GM20000 (cell line): ENCODE results near the gene TBXT.

Experiments used
- DNase-seq: peaks from one replicate; pipeline ENCODE4 v3.0.0; 2012; ENCODE audit warnings: low spot score
- CTCF ChIP-seq: IDR thresholded peaks from 2 replicates; pipeline ENCODE4 v1.5.1; 2012; ENCODE audit warnings: mild to moderate bottlenecking, control low read depth; ENCODE audit errors: extremely low read depth, missing control alignments

The TBXT gene

GRCh38 chr6:166203003-166203640 is 35.5 kb upstream of the TBXT start:
- DNase-seq: no peak
- TF ChIP-seq CTCF: no peak

GRCh38 chr6:166202321-166202733 is 34.7 kb upstream of the TBXT start:
- DNase-seq: peak; percentile 36
- TF ChIP-seq CTCF: no peak

DNA sequence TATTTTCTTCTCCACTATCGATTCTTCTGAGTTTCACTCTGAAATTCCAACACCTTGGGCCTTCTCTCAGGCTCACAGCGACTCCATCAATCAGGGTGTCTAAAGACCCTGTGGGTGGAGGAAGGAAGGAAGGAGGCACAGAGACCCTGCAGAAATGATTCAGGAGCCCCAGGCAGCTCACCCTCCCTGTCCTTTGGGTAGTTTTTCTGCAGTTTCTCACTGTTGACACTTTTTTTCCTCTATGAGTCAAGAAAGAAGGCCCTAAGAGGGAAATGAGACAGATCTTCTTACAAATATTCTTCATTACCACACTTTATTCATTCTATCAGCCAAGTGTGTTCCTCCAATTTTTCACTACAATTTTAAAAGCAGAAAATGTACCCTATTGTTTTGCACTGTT is 34.2 kb upstream of the TBXT start:
- no peak for DNase-seq
- TF ChIP-seq CTCF: no peak

DNA sequence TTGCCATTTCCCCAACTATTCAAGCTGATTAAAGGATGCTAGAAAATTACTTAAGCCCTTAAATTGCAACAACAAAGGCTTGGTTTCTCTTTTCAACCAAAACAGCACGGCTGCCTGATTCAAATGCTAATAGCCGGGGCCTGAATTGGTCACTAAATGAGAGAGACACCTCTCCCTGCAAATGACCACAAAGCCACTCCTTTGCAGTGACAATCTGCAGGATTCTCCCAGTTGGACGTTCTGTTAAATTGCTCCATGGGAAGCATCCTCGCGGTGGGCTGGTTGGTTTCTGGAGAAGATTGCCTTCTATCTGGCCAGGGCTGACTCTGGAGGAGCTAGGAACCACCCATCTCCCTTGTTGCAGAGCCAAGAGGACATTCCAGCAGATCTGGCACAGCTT is 29.7 kb upstream of the TBXT start:
- DNase-seq: no peak

DNA sequence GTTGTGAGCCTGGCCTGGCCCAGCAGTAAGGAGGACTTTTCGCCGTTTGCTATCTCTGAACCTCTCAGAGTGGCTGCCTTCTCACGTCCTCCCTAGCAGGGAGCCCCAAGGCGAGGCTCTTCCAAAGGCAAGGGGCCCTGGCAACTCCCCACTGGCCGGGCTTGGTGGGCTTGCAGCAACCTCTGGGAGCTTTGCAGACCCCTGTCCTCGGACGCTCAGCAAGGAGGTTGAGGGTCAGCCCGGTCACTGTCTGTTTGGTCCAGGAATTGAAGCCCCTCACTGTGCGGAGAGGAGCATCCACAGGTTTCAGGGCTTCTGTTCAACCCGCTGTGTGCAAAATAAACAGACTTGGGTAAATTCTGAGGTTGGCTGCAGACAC is 28.2 kb upstream of the TBXT start:
- DNase-seq: no peak
- TF ChIP-seq CTCF: no peak

More for the DNA sequence above, 29.7 kb upstream of the TBXT start:
- no peak for TF ChIP-seq CTCF

DNA sequence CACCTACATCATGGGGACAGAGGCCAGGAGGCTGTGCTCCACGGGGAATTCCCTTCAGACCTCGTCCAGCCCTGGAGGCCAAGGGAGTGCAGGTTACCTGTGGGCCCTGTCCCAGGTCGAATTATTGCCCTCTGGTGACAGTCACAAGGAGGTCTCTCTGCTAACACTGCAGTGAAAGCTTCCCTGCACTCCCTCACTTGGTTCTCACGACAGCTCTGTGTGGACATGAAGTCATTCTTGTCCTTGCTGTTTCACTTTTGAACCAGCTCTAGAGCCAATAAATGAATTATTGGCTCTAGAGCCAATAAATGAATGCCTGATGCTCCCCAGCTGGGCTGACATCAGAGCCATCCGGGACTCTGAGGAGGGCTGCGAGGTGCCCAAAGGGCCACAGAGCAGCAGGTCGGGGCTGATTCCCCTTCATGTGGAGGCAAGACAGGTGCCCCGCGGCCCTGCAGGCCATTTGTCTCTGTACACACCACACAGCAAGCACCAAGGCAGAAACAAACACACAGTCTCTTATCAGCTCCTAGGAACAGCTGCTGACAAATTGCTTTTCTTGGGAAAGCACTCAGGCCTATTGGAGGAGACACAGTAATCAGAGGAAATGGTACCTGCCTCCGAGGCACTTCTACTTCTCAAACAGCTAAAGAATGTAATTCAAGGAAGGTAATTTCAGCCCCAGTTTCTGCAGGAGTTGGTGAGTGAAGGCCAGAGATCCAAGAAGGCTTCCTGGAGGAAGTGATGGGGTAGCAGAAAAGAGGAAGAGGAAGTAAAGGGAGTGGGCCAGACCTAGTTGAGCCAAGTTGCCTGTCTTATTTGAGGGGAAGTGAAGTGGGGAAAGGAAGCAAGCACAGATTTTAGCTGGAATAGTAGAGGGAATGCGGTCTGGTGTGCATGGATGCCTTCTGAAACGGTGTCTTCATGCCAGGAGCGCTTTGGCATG is 27.5 kb upstream of the TBXT start:
- TF ChIP-seq CTCF: no peak
- no peak for DNase-seq

- TF ChIP-seq CTCF: no peak
- DNase-seq: no peak
These were observed 24.9 kb upstream of the TBXT start for GRCh38 chr6:166192557-166192956.
